Inferior parietal cortex (tissue), 1 donor: Measurements from ENCODE around the gene PILRA.
"Not testable (repeated sequence)": the region's sequence is repeated elsewhere in the genome, so short reads cannot be mapped to it uniquely, and the experiment has no call there.

ENCODE experiments used
- DNase-seq: peaks from one replicate; pipeline ENCODE4 v3.0.0-alpha.2; 2016; ENCODE audit errors: extremely low spot score

Gene PILRA

DNA sequence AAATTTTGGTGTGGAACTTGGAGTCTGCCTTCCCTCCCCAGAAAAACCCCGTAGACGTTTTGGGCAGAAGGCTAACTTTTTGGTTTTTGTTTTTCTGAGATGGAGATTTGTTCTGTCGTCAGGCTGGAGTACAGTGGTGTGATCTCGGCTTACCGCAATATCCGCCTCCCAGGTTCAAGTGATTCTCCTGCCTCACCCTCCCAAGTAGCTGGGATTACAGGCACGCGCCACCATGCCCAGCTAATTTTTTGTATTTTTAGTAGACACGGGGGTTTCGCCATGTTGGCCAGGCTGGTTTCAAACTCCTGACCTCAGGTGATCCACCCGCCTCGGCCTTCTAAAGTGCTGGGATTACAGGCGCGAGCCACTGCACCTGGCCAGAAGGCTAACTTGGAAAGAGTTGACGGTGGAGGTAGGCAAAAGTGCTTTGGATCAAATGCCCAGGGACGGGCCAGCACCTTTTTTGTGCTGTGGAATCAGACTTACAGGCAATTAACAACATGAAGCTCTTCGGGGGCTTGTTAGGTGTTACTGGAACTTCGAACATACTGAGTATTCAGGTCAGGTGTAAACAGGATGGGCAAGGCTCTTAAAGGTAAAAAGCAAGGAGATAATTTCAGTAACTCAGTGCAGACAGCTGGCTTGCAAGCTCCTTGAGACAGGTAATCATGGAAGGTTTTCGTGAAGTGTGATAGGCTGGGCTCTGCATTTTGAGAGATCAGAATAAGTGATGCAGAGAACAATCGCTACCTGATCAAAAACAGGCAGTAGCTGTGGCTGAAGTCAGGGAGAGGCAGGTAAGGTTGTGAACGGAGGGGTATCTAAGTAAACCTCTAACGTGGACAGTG, 61.2 kb downstream of the PILRA start:
- no peak for DNase-seq

- DNase-seq, result no peak
Observed at GRCh38 chr7:100435401-100436304, 62.4 kb downstream of the PILRA start.

DNA sequence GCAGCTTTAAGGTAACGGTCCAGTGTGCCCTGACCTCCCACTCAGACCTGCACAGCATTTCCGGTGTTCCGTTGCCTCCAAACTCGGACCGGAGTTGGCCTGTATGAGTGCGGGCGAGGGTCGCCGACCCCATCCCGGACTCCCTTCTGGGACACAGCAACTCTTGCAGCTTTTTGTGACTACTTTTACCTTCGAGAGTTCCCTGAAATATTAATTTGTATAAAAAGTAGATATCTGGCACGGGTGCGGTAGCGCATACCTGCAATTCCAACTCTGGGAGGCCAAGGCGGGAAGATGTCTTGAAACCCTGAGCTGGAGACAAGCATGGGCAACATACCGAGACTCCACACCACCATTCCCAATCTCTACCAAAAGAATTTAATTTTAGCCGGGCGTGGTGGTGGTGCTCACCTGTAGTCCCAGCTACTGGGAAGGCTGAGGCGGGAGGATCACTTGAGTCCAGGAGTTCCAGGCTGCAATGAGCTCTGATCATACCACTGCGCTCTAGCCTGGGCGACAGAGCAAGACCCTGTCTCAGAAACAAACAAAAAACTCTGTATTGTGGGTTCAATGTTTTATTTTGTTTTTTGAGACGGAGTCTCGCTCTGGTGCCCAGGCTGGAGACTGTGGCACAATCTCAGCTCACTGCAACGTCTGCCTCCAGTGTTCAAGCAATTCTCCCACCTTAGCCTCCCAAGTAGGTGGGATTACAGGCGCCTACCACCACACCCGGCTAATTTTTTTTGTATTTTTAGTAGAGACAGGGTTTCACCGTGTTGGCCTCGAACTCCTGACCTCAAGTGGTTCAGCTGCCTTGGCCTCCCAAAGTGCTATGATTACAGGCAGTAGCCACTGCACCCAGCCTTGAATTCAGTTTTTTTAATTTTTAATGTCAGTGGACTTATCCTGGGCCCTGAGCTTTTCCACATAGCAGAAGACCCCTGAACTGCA, 64.1 kb downstream of the PILRA start:
- DNase-seq, result no peak

GRCh38 chr7:100438172-100438571, 64.9 kb downstream of the PILRA start:
- no peak for DNase-seq

DNA sequence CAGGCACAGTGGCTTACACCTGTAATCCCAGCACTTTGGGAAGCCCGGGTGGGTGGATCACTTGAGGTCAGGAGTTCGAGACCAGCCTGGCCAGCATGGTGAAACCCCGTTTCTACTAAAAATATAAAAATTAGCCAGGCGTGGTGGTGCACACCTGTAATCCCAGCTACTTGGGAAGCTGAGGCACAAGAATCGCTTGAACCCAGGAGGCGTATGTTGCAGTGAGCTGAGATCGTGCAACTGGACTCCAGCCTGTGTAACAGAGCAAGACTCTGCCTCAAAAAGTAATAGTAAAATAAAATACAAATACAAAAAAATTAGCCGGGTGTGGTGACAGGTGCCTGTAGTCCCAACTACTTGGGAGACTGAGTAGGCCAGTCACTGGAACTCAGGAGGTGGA, 65.4 kb downstream of the PILRA start:
- not testable (repeated sequence) for DNase-seq

- not testable (repeated sequence) for DNase-seq
Observed at GRCh38 chr7:100439244-100439643, 66.0 kb downstream of the PILRA start.

GRCh38 chr7:100441641-100442535, 68.6 kb downstream of the PILRA start:
- no peak for DNase-seq

DNA sequence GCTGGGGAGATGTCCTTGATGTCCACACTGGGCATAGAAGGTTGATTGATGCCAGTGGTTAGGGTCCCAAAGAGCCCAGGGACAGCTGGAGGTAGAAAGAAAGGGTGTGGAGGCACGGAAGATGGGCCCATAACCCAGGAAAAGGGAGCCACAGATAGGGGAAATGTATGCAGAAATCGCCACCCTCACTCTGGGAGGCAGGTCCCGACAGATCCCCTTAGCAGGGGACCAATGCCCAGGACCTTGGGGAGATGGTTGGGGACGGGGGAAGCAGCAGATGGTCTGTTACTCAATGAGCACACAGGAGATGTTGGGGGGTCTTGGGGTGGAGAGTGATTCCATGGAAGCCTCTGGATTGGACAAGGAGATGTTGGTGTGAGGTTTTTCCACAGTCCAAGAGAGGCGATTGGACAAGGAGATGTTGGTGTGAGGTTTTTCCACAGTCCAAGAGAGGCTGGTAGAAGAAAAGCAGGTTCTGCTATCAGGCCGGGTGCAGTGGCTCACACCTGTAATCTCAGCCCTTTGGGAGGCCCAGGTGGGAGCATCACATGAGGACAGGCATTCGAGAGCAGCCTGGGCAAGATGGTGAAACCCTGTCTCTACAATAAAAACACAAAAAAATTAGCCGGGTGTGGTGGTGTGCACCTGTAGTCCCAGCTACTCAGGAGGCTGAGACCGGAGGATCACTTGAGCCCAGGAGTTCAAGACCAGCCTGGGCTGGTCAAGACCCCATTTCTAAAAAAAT, 70.0 kb downstream of the PILRA start:
- DNase-seq, result no peak

DNA sequence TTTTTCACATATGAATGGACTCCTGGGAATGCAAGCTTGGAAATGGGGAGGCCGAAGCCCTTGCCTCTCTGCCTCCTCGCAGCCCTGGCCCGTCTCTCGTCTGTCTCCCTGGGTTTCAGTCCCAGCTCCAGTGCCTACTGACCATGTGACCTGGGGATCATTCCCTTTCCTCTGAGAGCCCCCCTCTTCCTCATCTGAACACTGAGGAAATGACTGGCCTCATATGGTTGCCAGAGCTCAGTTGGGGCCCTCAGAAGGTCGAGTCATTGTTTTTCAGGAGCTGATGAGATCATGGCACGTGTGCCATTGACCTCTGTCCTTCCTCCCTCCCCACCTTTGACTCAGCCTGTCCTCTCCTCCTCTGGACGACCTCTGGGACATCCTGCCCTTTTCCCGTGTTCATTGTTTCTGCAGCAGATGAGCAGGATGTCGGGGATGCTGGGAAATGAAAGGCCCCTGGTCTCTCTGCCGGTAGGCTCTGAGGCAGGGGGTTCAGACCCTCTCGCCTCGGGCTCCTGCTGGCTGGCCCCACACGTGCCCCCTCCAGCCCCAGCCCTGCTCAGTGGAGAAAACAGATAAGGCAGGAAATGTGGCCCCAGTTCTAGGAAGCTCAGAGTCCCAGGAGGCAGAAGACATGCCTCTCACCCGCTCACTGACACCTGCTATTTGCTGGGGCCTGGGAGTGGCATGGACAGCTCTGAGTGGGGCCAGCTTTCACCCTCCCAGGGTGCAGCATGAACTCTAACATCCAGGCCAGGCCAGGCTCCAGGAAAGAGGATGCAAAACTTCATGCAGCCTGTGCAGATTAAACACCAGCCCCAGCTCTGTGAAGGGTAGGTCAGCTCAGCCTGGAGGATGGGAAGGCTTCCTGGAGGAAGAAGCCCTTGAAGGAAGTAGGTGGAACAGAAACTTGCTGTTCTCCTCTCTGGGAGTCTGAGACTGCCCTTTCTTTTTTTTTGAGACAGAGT, 71.3 kb downstream of the PILRA start:
- no peak for DNase-seq

- no peak for DNase-seq
Observed at GRCh38 chr7:100446040-100446439, 72.8 kb downstream of the PILRA start.

GRCh38 chr7:100447363-100447762, 74.1 kb downstream of the PILRA start:
- DNase-seq, result not testable (repeated sequence)

GRCh38 chr7:100449190-100449795, 76.0 kb downstream of the PILRA start:
- no peak for DNase-seq
